HCT116 (cell line): ENCODE results near the gene IFT122. TPM values are rescaled to one million over a fixed set of nuclear protein-coding genes. Genes with fewer than 3 reads are reported as not detected.

Experiments used
- ATAC-seq: fragments of 200-7000 bp; cut with Tn5 transposase; 2 replicates; pipeline ENCODE4 v1.9.1; 2020; ENCODE audit warnings: mild to moderate bottlenecking, moderate library complexity
- BruUV-seq: library from RNA; stranded (reverse); fragments of 400-500 nt; replicated peaks from 2 replicates; lab custom pipeline; 2021; lab: Mats Ljungman, UMichigan
- CTCF ChIA-PET: fragments of 300-600 bp; sonication (Branson Sonifier 250); formaldehyde crosslinking; loops from one replicate; lab custom pipeline; 2021; ENCODE audit warnings: antibody characterized with exemption; lab: Charles Lee
- POLR2A ChIA-PET: fragments of 300-600, 350-600 bp; sonication (Branson Sonifier 250); formaldehyde crosslinking; loops from one replicate; lab custom pipeline; 2021; ENCODE audit warnings: antibody characterized with exemption; lab: Charles Lee
- RAD21 ChIA-PET, 2 experiments: fragments of 300-600 bp; sonication (Branson Sonifier 250); formaldehyde crosslinking; loops; one replicate each; lab custom pipeline; 2023; ENCODE audit warnings: low total read pairs in 2 of 2; ENCODE audit not compliant: uncharacterized antibody in 2 of 2, unreplicated experiment in 2 of 2, low non-redundant PET in 1 of 2; lab: Charles Lee
- DNase-seq: peaks from one replicate; pipeline ENCODE4 v3.0.0-alpha.2; 2010; ENCODE audit warnings: low read depth, low spot score
- H2AFZ ChIP-seq: fragments of 200-600 bp; shearing (Covaris generic), sonication (generic); 2 replicates; pipeline ENCODE4 v1.6.1; 2017; ENCODE audit warnings: low read depth, mixed run types, mixed read lengths, antibody characterized with exemption, low read length; ENCODE audit not compliant: poor library complexity, severe bottlenecking
- H3K27ac ChIP-seq: 2 replicates; pipeline ENCODE4 v1.5.1; 2012; ENCODE audit warnings: low read depth, low read length
- H3K27me3 ChIP-seq: fragments of 200-600 bp; sonication (generic); 2 replicates; pipeline ENCODE4 v1.6.1; 2016; ENCODE audit warnings: mixed run types, low read length, mixed read lengths; ENCODE audit not compliant: insufficient read depth
- H3K36me3 ChIP-seq, 2 experiments: fragments of 200-500 bp in 1 of 2; fragments of 200-600 bp in 1 of 2; sonication (Bioruptor generic) in 1 of 2; sonication (generic) in 1 of 2; 2 replicates each; pipeline versions ENCODE4 v1.5.1 to v1.6.1; 2014 to 2016; ENCODE audit warnings: low read length in 2 of 2, inconsistent platforms in 1 of 2, mixed read lengths in 1 of 2, mixed run types in 1 of 2; ENCODE audit not compliant: insufficient read depth in 2 of 2, control insufficient read depth in 1 of 2
- H3K4me1 ChIP-seq, 2 experiments: fragments of 200-600 bp in 1 of 2; sonication (generic) in 1 of 2; 2 replicates each; pipeline versions ENCODE4 v1.5.1 to v1.6.1; 2012 to 2017; ENCODE audit warnings: low read length in 2 of 2, inconsistent platforms in 1 of 2, mild to moderate bottlenecking in 1 of 2, mixed read lengths in 1 of 2, mixed run types in 1 of 2, moderate library complexity in 1 of 2; ENCODE audit not compliant: insufficient read depth in 2 of 2, control insufficient read depth in 1 of 2
- H3K4me2 ChIP-seq: fragments of 200-600 bp; sonication (generic); 2 replicates; pipeline ENCODE4 v1.6.1; 2017; ENCODE audit warnings: mixed run types, low read length, mixed read lengths
- H3K4me3 ChIP-seq, 2 experiments: fragments of 200-600 bp in 1 of 2; sonication (generic) in 1 of 2; replicated peaks in 1 of 2; 2 replicates each; pipeline ENCODE4 v1.5.1; 2011 to 2016; ENCODE audit warnings: low read length in 2 of 2, control low read depth in 1 of 2, low read depth in 1 of 2, mild to moderate bottlenecking in 1 of 2, mixed read lengths in 1 of 2, mixed run types in 1 of 2
- H3K79me2 ChIP-seq: fragments of 200-600 bp; sonication (generic); 2 replicates; pipeline ENCODE4 v1.6.1; 2017; ENCODE audit warnings: mild to moderate bottlenecking, mixed run types, low read length, moderate library complexity, mixed read lengths; ENCODE audit not compliant: insufficient read depth
- H3K9ac ChIP-seq: fragments of 200-600 bp; sonication (generic); 2 replicates; pipeline ENCODE4 v1.6.1; 2016; ENCODE audit warnings: low read length, mixed read lengths
- H3K9me2 ChIP-seq: fragments of 200-600 bp; sonication (generic), shearing (Covaris generic); 2 replicates; pipeline ENCODE4 v1.6.1; 2017; ENCODE audit warnings: mixed run types, mild to moderate bottlenecking, moderate library complexity; ENCODE audit not compliant: insufficient read depth
- H3K9me3 ChIP-seq, 2 experiments: fragments of 200-500 bp in 1 of 2; fragments of 200-600 bp in 1 of 2; sonication (Bioruptor generic) in 1 of 2; sonication (generic) in 1 of 2; 2 replicates each; pipeline ENCODE4 v1.6.1; 2014 to 2017; ENCODE audit warnings: low read length in 2 of 2, mixed read lengths in 2 of 2, inconsistent platforms in 1 of 2, low read depth in 1 of 2, mild to moderate bottlenecking in 1 of 2, mixed run types in 1 of 2, moderate library complexity in 1 of 2; ENCODE audit not compliant: control insufficient read depth in 1 of 2, insufficient read depth in 1 of 2
- H4K20me1 ChIP-seq: fragments of 200-600 bp; sonication (generic), shearing (Covaris generic); 2 replicates; pipeline ENCODE4 v1.6.1; 2017; ENCODE audit warnings: mixed run types, mild to moderate bottlenecking, moderate library complexity; ENCODE audit not compliant: insufficient read depth
- ATF3 ChIP-seq: IDR thresholded peaks from 2 replicates; pipeline ENCODE4 v1.6.1; 2012
- CEBPB ChIP-seq: IDR thresholded peaks from 2 replicates; pipeline ENCODE4 v1.6.1; 2012; ENCODE audit warnings: low read depth
- EGR1 ChIP-seq: IDR thresholded peaks from 2 replicates; pipeline ENCODE4 v1.6.1; 2012; ENCODE audit warnings: low read depth
- ELF1 ChIP-seq: IDR thresholded peaks from 2 replicates; pipeline ENCODE4 v1.6.1; 2012; ENCODE audit warnings: low read depth, borderline replicate concordance
- EZH2 ChIP-seq: fragments of 200-600 bp; sonication (generic); IDR thresholded peaks from 2 replicates; pipeline ENCODE4 v1.6.1; 2017; ENCODE audit warnings: antibody characterized with exemption, mixed run types
- EZH2phosphoT487 ChIP-seq: fragments of 200-600 bp; IDR thresholded peaks from 2 replicates; pipeline ENCODE4 v1.6.1; 2018; ENCODE audit warnings: antibody characterized with exemption, borderline replicate concordance
- JUND ChIP-seq: IDR thresholded peaks from 2 replicates; pipeline ENCODE4 v1.6.1; 2012
- RAD21 ChIP-seq: IDR thresholded peaks from 2 replicates; pipeline ENCODE4 v1.6.1; 2012; ENCODE audit warnings: low read depth, mild to moderate bottlenecking
- SIN3A ChIP-seq: IDR thresholded peaks from 2 replicates; pipeline ENCODE4 v1.6.1; 2012; ENCODE audit warnings: low read depth
- SP1 ChIP-seq: IDR thresholded peaks from 2 replicates; pipeline ENCODE4 v1.6.1; 2012; ENCODE audit warnings: low read depth
- YY1 ChIP-seq: IDR thresholded peaks from 2 replicates; pipeline ENCODE4 v1.6.1; 2011; ENCODE audit warnings: low read length, low read depth, moderate library complexity, mild to moderate bottlenecking; ENCODE audit not compliant: insufficient replicate concordance; ENCODE audit errors: extremely low read depth
- ZFX ChIP-seq: fragments of 450-650 bp; IDR thresholded peaks from 2 replicates; pipeline ENCODE4 v1.6.1; 2017
- intact Hi-C: fragments of 100-400 bp; cut with micrococcal nuclease; formaldehyde crosslinking; loops from 2 replicates; pipeline ENCODE4 v1.10.0; 2022
- total RNA-seq: library from RNA; stranded (reverse); gene quantifications from one replicate; pipeline ENCODE4 v1.2.1, GENCODE V29; 2021; ENCODE audit not compliant: unreplicated experiment
- TF ChIP-seq, protein P1 (sequence below), 3 experiments: fragments of 200-600 bp in 1 of 3; sonication (generic) in 1 of 3; IDR thresholded peaks in 2 of 3; conservative IDR thresholded peaks in 1 of 3; 2 replicates each; pipeline ENCODE4 v1.5.1; 2012 to 2017; ENCODE audit warnings: low read depth in 2 of 3, low read length in 2 of 3, antibody characterized with exemption in 1 of 3, borderline replicate concordance in 1 of 3, control low read depth in 1 of 3, mild to moderate bottlenecking in 1 of 3, mixed read lengths in 1 of 3, mixed run types in 1 of 3, moderate library complexity in 1 of 3; ENCODE audit not compliant: insufficient read depth in 1 of 3

The IFT122 gene
- total RNA-seq, 1 experiment from 2014 or later, result 21.4 TPM

DNA sequence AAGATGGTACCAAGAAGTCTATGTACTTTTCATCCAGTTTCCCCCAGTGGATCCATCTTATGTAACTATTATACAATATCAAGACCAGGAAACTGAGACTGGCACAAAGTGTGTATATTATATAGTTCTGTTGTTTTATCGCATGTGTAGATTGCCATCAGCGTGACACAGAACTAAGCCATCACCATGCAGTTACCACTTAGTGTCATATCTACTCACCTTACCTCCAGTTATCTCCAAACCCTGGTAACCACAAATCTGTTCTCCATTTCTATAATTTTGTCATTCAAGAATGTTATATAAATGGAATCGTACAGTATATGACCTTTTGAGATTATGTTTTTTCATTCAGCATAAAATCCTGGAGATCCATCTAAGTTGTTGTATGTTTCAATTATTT is 23.1 kb downstream of the IFT122 start:
- RAD21 ChIA-PET, result no interaction called here
- no peak overlapping the region for H3K27ac ChIP-seq
- peaks cover 0 to 5% of the 10 kb centered on the region in 2 experiments; a peak in 1 of 4 replicates for H3K4me1 ChIP-seq
- no peak overlapping the region for H3K4me3 ChIP-seq
- H4K20me1 ChIP-seq, result no peaks in the 10 kb centered on the region
- CTCF ChIA-PET, result no interaction called here
- no peak overlapping the region for H3K4me2 ChIP-seq
- no TSS peak for BruUV-seq
- no peaks in the 10 kb centered on the region for H3K27me3 ChIP-seq
- H3K9ac ChIP-seq, result no peak overlapping the region
- H3K79me2 ChIP-seq, result no peaks in the 10 kb centered on the region
- POLR2A ChIA-PET, result no interaction called here
- TF ChIP-seq, protein P1, sequence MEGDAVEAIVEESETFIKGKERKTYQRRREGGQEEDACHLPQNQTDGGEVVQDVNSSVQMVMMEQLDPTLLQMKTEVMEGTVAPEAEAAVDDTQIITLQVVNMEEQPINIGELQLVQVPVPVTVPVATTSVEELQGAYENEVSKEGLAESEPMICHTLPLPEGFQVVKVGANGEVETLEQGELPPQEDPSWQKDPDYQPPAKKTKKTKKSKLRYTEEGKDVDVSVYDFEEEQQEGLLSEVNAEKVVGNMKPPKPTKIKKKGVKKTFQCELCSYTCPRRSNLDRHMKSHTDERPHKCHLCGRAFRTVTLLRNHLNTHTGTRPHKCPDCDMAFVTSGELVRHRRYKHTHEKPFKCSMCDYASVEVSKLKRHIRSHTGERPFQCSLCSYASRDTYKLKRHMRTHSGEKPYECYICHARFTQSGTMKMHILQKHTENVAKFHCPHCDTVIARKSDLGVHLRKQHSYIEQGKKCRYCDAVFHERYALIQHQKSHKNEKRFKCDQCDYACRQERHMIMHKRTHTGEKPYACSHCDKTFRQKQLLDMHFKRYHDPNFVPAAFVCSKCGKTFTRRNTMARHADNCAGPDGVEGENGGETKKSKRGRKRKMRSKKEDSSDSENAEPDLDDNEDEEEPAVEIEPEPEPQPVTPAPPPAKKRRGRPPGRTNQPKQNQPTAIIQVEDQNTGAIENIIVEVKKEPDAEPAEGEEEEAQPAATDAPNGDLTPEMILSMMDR (IDR thresholded peaks at IDR 0.05 in 2 of 3, conservative IDR thresholded peaks at IDR 0.05 in 1 of 3; ENCODE audit: borderline replicate concordance in 1 of 3, insufficient read depth in 1 of 3, low read depth in 2 of 3, low read length in 2 of 3), result no peak
- TF ChIP-seq EZH2 (no peak), CEBPB (no peak), EZH2phosphoT487 (no peak), RAD21 (no peak)
- no peak overlapping the region for H2AFZ ChIP-seq
- ATAC-seq (no peak), DNase-seq (no peak)
- no peaks in the 10 kb centered on the region for H3K9me3 ChIP-seq
- H3K9me2 ChIP-seq, result no peaks in the 10 kb centered on the region
- intact Hi-C loops, result no loop called here
- 0 out of 4 replicates have a peak, but pooled peaks cover 0 to 4% of the 10 kb centered on the region in 2 experiments for H3K36me3 ChIP-seq

- ATAC-seq (no peak), DNase-seq (no peak)
- Histone ChIP-seq H3K27me3 (no peaks in the 10 kb centered on the region), H3K4me1 (peaks cover 0 to 5% of the 10 kb centered on the region in 2 experiments; a peak in 1 of 4 replicates), H3K27ac (no peak overlapping the region), H3K79me2 (no peaks in the 10 kb centered on the region), H2AFZ (no peak overlapping the region), H3K9ac (no peak overlapping the region), H3K9me2 (no peaks in the 10 kb centered on the region)
- CTCF ChIA-PET, result no interaction called here
- BruUV-seq, result no TSS peak
- RAD21 ChIA-PET, result no interaction called here
- intact Hi-C loops, result no loop called here
- TF ChIP-seq EGR1 (no peak), SIN3A (no peak), RAD21 (no peak), CEBPB (no peak), ZFX (no peak), YY1 (no peak), JUND (no peak), ELF1 (no peak), SP1 (no peak), ATF3 (no peak)
- TF ChIP-seq, all 23 proteins: peak for 0
- POLR2A ChIA-PET, result no interaction called here
- Histone ChIP-seq H3K4me3 (no peak overlapping the region), H3K9me3 (no peaks in the 10 kb centered on the region), H3K36me3 (0 out of 4 replicates have a peak, but pooled peaks cover 0 to 4% of the 10 kb centered on the region in 2 experiments), H3K4me2 (no peak overlapping the region), H4K20me1 (no peaks in the 10 kb centered on the region)
Observed at GRCh38 chr3:129463716-129464115, 23.7 kb downstream of the IFT122 start.
